ENCODE measurements around the gene ICE1. TPM values are rescaled to one million over a fixed set of nuclear protein-coding genes. Genes with fewer than 3 reads are reported as not detected.

The ICE1 gene
- polyA plus RNA-seq, 1 donor (not counting 4 experiments of a cell fraction or from before 2014, with no cell fraction given): 18.4 TPM

- DNase-seq (ENCODE audit: low read depth, low spot score) (no peak), FAIRE-seq (no peak)
- peaks cover 3% of the 10 kb centered on the region for H3K9me3 ChIP-seq (ENCODE audit: control insufficient read depth, low read depth, low read length)
- no peaks in the 10 kb centered on the region for H4K20me1 ChIP-seq (ENCODE audit: control insufficient read depth, extremely low read depth, insufficient read depth, low read length)
- H3K9ac ChIP-seq (ENCODE audit: control insufficient read depth, extremely low read depth, insufficient read depth, low read length): no peak overlapping the region
- no peak overlapping the region for H3K4me2 ChIP-seq (ENCODE audit: control insufficient read depth, extremely low read depth, insufficient read depth, low read depth, low read length)
- no peak overlapping the region for H3K27ac ChIP-seq (ENCODE audit: control insufficient read depth, insufficient read depth, low read length)
- TF ChIP-seq CTCF (optimal IDR thresholded peaks at IDR 0.05 in 1 of 3, IDR thresholded peaks at IDR 0.05 in 1 of 3, conservative IDR thresholded peaks at IDR 0.05 in 1 of 3; ENCODE audit: extremely low read depth in 1 of 3, insufficient read depth in 2 of 3, low read length in 3 of 3): no peak
- TF ChIP-seq EZH2 (IDR thresholded peaks at IDR 0.05; ENCODE audit: low read length): no peak
- no peaks in the 10 kb centered on the region for H3K27me3 ChIP-seq (ENCODE audit: control insufficient read depth, extremely low read depth, insufficient read depth, low read length)
- no peaks in the 10 kb centered on the region for H3K36me3 ChIP-seq (ENCODE audit: control insufficient read depth in 2 of 2, extremely low read depth in 1 of 2, insufficient read depth in 2 of 2, low read length in 2 of 2)
- dilution Hi-C loops (cut with MboI; ENCODE audit: extremely low pct_ligation_motif_present, low sequenced_read_pairs): no loop called here
- no peaks in the 10 kb centered on the region for H3K4me1 ChIP-seq (ENCODE audit: control insufficient read depth, extremely low read depth, insufficient read depth, low read length)
- H3K4me3 ChIP-seq (ENCODE audit: control insufficient read depth in 2 of 3, extremely low read depth in 1 of 3, insufficient read depth in 2 of 3, low read depth in 1 of 3, low read length in 3 of 3): no peak overlapping the region
- no peak overlapping the region for H2AFZ ChIP-seq (ENCODE audit: control insufficient read depth, low read length)
- no peaks in the 10 kb centered on the region for H3K9me1 ChIP-seq (ENCODE audit: control insufficient read depth, extremely low read depth, insufficient read depth, low read length)
- no peaks in the 10 kb centered on the region for H3K79me2 ChIP-seq (ENCODE audit: control insufficient read depth, insufficient read depth, low read length)
Observed at GRCh38 chr5:5534333-5534732, 111.9 kb downstream of the ICE1 start.

GRCh38 chr5:5536871-5537270 is 114.4 kb downstream of the ICE1 start:
- no peak overlapping the region for H3K4me3 ChIP-seq (ENCODE audit: control insufficient read depth in 2 of 3, extremely low read depth in 1 of 3, insufficient read depth in 2 of 3, low read depth in 1 of 3, low read length in 3 of 3)
- no peak for FAIRE-seq
- H2AFZ ChIP-seq (ENCODE audit: control insufficient read depth, low read length): no peak overlapping the region
- H3K27ac ChIP-seq (ENCODE audit: control insufficient read depth, insufficient read depth, low read length): no peak overlapping the region
- no peaks in the 10 kb centered on the region for H3K36me3 ChIP-seq (ENCODE audit: control insufficient read depth in 2 of 2, extremely low read depth in 1 of 2, insufficient read depth in 2 of 2, low read length in 2 of 2)
- H4K20me1 ChIP-seq (ENCODE audit: control insufficient read depth, extremely low read depth, insufficient read depth, low read length): no peaks in the 10 kb centered on the region
- DNase-seq (ENCODE audit: low read depth, low spot score): no peak
- peaks cover 3% of the 10 kb centered on the region for H3K9me3 ChIP-seq (ENCODE audit: control insufficient read depth, low read depth, low read length)
- no peak for TF ChIP-seq EZH2 (IDR thresholded peaks at IDR 0.05; ENCODE audit: low read length)
- TF ChIP-seq CTCF (optimal IDR thresholded peaks at IDR 0.05 in 1 of 3, IDR thresholded peaks at IDR 0.05 in 1 of 3, conservative IDR thresholded peaks at IDR 0.05 in 1 of 3; ENCODE audit: extremely low read depth in 1 of 3, insufficient read depth in 2 of 3, low read length in 3 of 3): no peak
- H3K79me2 ChIP-seq (ENCODE audit: control insufficient read depth, insufficient read depth, low read length): no peaks in the 10 kb centered on the region
- dilution Hi-C loops (cut with MboI; ENCODE audit: extremely low pct_ligation_motif_present, low sequenced_read_pairs): no loop called here
- no peak overlapping the region for H3K9ac ChIP-seq (ENCODE audit: control insufficient read depth, extremely low read depth, insufficient read depth, low read length)
- no peaks in the 10 kb centered on the region for H3K9me1 ChIP-seq (ENCODE audit: control insufficient read depth, extremely low read depth, insufficient read depth, low read length)
- H3K27me3 ChIP-seq (ENCODE audit: control insufficient read depth, extremely low read depth, insufficient read depth, low read length): no peaks in the 10 kb centered on the region
- H3K4me1 ChIP-seq (ENCODE audit: control insufficient read depth, extremely low read depth, insufficient read depth, low read length): no peaks in the 10 kb centered on the region
- H3K4me2 ChIP-seq (ENCODE audit: control insufficient read depth, extremely low read depth, insufficient read depth, low read depth, low read length): no peak overlapping the region
